AG09319 (cell line): ENCODE results near the gene SEPTIN3.
A peak's percentile ranks its signal among the peaks of the same experiment; 100 is the strongest.

ENCODE experiments used
- DNase-seq: peaks from one replicate; pipeline ENCODE4 v3.0.0-alpha.2; 2010; ENCODE audit warnings: low read depth; ENCODE audit errors: extremely low read depth
- CTCF ChIP-seq: IDR thresholded peaks from 2 replicates; pipeline ENCODE4 v1.5.1; 2011; ENCODE audit warnings: low read depth, mild to moderate bottlenecking, inconsistent platforms, low read length, moderate library complexity

SEPTIN3 gene

DNA sequence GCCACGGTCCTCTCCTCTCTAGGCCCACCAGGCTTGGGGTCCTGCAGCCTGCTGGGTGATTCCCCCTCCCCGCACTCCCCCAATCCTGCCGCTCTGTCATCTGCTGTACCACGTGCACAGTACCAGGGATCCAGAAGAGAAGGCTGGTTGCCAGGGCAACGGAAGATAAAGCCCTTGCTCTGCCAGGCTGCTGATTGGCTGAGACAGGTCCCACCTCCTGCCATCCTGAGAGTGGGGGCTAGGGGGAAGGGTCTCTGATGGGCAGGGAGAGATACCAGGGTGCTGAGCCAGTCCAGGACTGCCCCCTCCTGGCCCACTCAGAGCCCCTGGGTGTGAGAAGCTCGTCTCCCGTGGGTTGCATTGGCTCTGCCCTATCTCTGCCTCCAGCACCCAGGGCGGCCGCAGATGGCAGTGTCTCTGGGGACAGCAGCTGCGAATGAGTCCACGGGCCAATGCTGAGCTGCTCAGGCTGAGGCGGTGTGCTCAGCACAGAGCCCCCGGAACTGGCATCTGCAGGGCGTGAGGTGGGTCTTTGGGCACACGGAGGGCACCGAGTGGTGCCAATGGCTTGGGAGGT lies 17.3 kb upstream of the SEPTIN3 start, which contains the start of gene SMIM45:
SMIM45 (plus strand) TSS at position 253 of the 577 bp plus-strand sequence.
- TF ChIP-seq CTCF = no peak
- DNase-seq = no peak

DNA sequence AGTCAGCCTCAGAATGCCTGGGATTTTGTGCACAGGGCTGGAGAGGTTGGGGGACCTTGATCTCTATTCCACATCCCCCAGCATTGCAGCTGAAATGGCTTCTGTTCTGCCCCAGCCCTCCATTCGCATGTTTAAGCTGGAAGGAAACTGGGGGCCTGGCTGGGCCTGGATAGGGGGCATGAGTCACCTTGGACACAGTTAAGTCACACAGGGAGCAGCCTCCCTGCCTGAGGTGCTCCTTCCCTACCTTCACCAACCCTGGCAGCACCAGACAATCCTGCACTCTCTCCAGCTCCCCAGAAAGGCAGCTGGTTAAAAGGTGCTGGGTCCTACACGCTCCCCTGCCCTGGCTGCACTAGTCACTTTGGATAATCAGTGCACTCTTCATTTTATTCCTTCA lies 16.5 kb upstream of the SEPTIN3 start:
- DNase-seq = no peak
- TF ChIP-seq CTCF = no peak

- DNase-seq = no peak
Observed at GRCh38 chr22:41957941-41958556, 11.2 kb upstream of the SEPTIN3 start.

DNA sequence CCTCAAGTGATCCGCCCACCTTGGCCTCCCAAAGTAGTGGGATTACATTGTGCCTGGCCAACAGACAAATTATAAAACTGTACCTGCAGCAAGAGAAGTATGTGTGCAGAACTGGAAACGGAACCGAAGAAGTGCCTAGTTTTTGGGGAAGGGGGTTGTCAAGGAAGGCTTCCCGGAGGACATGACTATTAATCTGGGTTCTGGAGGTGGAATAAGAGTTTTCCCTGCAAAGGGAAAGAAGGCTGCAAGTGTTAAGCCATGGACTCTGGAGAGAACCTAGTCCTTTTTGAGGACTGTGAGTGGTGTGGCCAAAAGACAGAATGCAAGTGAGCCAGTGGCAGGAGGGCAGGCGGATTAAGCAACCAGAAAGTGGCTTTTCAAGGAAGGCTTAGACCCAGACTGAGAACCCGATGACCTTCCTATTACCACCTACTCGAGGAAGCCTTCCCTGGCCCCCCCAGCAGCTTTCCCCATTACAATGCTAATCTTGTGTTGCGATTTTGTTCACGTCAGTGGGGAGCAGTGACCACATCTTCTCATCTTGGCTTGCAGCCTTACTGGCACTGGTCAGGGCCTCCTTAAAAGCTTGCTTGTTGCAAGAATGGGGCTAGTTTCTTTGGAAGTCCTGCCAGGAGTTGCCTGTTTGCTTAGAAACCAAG lies 5.7 kb upstream of the SEPTIN3 start:
- no peak for TF ChIP-seq CTCF
- no peak for DNase-seq

More at GRCh38 chr22:41957941-41958556, 11.2 kb upstream of the SEPTIN3 start:
- no peak for TF ChIP-seq CTCF

GRCh38 chr22:41964112-41964491 lies 5.1 kb upstream of the SEPTIN3 start:
- no peak for TF ChIP-seq CTCF
- DNase-seq = no peak

DNA sequence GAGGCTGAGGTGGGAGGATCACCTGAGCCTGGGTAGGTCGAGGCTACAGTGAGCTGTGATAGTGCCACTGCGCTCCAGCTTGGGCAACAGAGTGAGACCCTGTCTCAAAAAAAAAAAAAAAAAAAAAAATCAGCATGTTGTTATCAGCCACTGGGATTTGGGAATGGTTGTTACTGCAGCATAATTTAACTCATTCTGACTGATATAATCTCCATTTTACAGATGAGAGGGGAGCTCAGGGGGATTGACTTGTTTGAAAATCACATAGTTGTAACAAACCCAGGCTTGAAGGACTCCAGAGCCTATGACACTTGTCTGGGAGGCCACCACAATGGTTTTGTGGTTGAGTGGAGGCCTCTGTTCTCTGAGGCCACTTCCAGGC lies 3.0 kb upstream of the SEPTIN3 start:
- TF ChIP-seq CTCF = no peak

DNA sequence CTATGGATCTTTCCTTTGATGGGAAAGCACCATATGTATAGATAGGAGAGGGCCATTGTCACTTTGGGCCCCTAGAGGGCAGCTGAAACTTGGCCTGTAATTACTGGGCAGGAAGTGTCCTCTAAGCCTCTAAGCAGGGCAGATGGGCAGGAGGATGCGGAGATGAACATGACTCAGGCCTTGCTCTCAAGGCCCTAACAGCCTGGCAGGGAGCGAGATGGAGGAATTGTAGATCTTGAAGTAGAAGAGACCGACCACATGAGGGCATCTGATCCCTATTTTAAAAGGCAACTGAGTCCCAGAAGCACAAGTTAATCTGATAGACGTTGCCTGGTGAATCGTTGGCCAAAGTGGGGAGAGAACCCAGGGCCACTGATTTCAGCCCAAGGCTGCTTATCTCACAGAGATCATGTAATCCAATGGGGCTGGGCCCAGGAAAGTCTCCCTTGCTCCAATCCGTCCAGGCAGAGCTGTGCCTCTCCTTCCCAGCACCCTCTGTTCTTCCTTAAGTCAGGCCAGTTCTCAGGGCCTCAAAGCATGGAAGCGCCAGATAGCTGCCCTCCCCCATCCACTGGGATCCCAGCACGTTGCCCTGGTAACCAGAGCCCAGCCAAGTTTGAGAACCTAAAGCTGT lies 2.5 kb upstream of the SEPTIN3 start:
- peak; percentile 78 for DNase-seq
- TF ChIP-seq CTCF = peak; percentile 47

More for the DNA sequence above, 3.0 kb upstream of the SEPTIN3 start:
- no peak for DNase-seq
